Measurements from ENCODE around the gene MRPL44. TPM values are rescaled to one million over a fixed set of nuclear protein-coding genes. Genes with fewer than 3 reads are reported as not detected.

Gene MRPL44
- total and polyA plus RNA-seq, 2 of the 8 experiments (the other 6 are each of a cell fraction or from before 2014, with no cell fraction given): 32.0 to 53.2 TPM

- TF ChIP-seq CTBP2 (IDR thresholded peaks at IDR 0.05; ENCODE audit: borderline replicate concordance, insufficient read depth, insufficient read length, low read length) (no peak), MAFK (IDR thresholded peaks at IDR 0.05; ENCODE audit: low read depth, low read length) (no peak), SAP30 (IDR thresholded peaks at IDR 0.05; ENCODE audit: insufficient read depth, insufficient replicate concordance, low read length) (no peak)
These were observed 36.1 kb upstream of the MRPL44 start (continued) for GRCh38 chr2:223921204-223921603.

Data from H1 (cell line).